Keratinocyte (primary cell): ENCODE results near the gene IL7R. TPM values are rescaled to one million over a fixed set of nuclear protein-coding genes. Genes with fewer than 3 reads are reported as not detected.

ENCODE experiments used
- DNase-seq: peaks from one replicate; pipeline ENCODE4 v3.0.0-alpha.2; 2011; ENCODE audit warnings: low read depth, missing footprints, low spot score
- FAIRE-seq: peaks from 2 replicates; lab custom pipeline; 2011; peaks lifted over from hg19 to GRCh38; lab: Jason Lieb, UNC
- H2AFZ ChIP-seq: 2 replicates; pipeline ENCODE4 v1.6.0; 2012; ENCODE audit warnings: low read length, control low read depth, inconsistent platforms; ENCODE audit not compliant: control insufficient read depth
- H3K27ac ChIP-seq: 2 replicates; pipeline ENCODE4 v1.5.1; 2011; ENCODE audit warnings: low read length; ENCODE audit not compliant: control insufficient read depth, insufficient read depth
- H3K27me3 ChIP-seq: 3 replicates; pipeline ENCODE4 v1.6.0; 2011; ENCODE audit warnings: low read length; ENCODE audit not compliant: control insufficient read depth, insufficient read depth; ENCODE audit errors: extremely low read depth
- H3K36me3 ChIP-seq, 2 experiments: 2 replicates in 1 of 2; 3 replicates in 1 of 2; pipeline ENCODE4 v1.5.1; 2011; ENCODE audit warnings: low read length in 2 of 2, mild to moderate bottlenecking in 1 of 2; ENCODE audit not compliant: control insufficient read depth in 2 of 2, insufficient read depth in 2 of 2; ENCODE audit errors: extremely low read depth in 1 of 2
- H3K4me1 ChIP-seq: 3 replicates; pipeline ENCODE4 v1.5.1; 2011; ENCODE audit warnings: low read length; ENCODE audit not compliant: control insufficient read depth, insufficient read depth; ENCODE audit errors: extremely low read depth
- H3K4me2 ChIP-seq: 3 replicates; pipeline ENCODE4 v1.6.0; 2011; ENCODE audit warnings: low read depth, low read length; ENCODE audit not compliant: control insufficient read depth, insufficient read depth; ENCODE audit errors: extremely low read depth
- H3K4me3 ChIP-seq, 3 experiments: fragments of 200-600 bp in 1 of 3; sonication (generic) in 1 of 3; 2 replicates in 2 of 3; 3 replicates in 1 of 3; pipeline ENCODE4 v1.5.1; 2011 to 2016; ENCODE audit warnings: low read length in 3 of 3, mild to moderate bottlenecking in 3 of 3, control low read depth in 2 of 3, inconsistent platforms in 1 of 3, low read depth in 1 of 3, mixed read lengths in 1 of 3, mixed run types in 1 of 3, moderate library complexity in 1 of 3; ENCODE audit not compliant: control insufficient read depth in 2 of 3, insufficient read depth in 2 of 3; ENCODE audit errors: extremely low read depth in 1 of 3
- H3K79me2 ChIP-seq: 2 replicates; pipeline ENCODE4 v1.6.0; 2012; ENCODE audit warnings: low read length; ENCODE audit not compliant: control insufficient read depth, insufficient read depth
- H3K9ac ChIP-seq: 3 replicates; pipeline ENCODE4 v1.6.0; 2011; ENCODE audit warnings: low read length; ENCODE audit not compliant: control insufficient read depth, insufficient read depth; ENCODE audit errors: extremely low read depth
- H3K9me1 ChIP-seq: 3 replicates; pipeline ENCODE4 v1.6.0; 2011; ENCODE audit warnings: low read length; ENCODE audit not compliant: control insufficient read depth, insufficient read depth; ENCODE audit errors: extremely low read depth
- H3K9me3 ChIP-seq: 2 replicates; pipeline ENCODE4 v1.5.1; 2012; ENCODE audit warnings: low read depth, low read length; ENCODE audit not compliant: control insufficient read depth
- H4K20me1 ChIP-seq: 3 replicates; pipeline ENCODE4 v1.6.0; 2011; ENCODE audit warnings: low read length; ENCODE audit not compliant: control insufficient read depth, insufficient read depth; ENCODE audit errors: extremely low read depth
- EZH2 ChIP-seq: IDR thresholded peaks from one replicate; pipeline ENCODE4 v1.6.1; 2012; ENCODE audit warnings: inconsistent platforms, mild to moderate bottlenecking, low read length, moderate library complexity
- dilution Hi-C: fragments of 300-500 bp; cut with MboI; formaldehyde crosslinking; loops from one replicate; pipeline ENCODE4 v1.7.0; 2020; ENCODE audit warnings: low sequenced_read_pairs; ENCODE audit not compliant: extremely low pct_ligation_motif_present
- polyA plus RNA-seq, 5 experiments: library from polyadenylated mRNA; depleted of rRNA in 3 of 5; stranded (reverse) in 3 of 5; stranded (forward) in 1 of 5; unstranded in 1 of 5; fragments of >200 nt; gene quantifications; 1 replicate in 1 of 5; 2 replicates in 3 of 5; 3 replicates in 1 of 5; pipeline versions ENCODE4 v1.2.1 to v1.2.3, GENCODE V29; 2011 to 2012; ENCODE audit warnings: missing spikeins in 2 of 5, low read depth in 1 of 5, low replicate concordance in 1 of 5
- TF ChIP-seq, protein P1 (sequence below), 3 experiments: IDR thresholded peaks in 1 of 3; conservative IDR thresholded peaks in 1 of 3; optimal IDR thresholded peaks in 1 of 3; 2 replicates in 2 of 3; 3 replicates in 1 of 3; pipeline versions ENCODE3 to v1.5.1; 2011; ENCODE audit warnings: low read length in 3 of 3, mild to moderate bottlenecking in 3 of 3, moderate library complexity in 2 of 3, control low read depth in 1 of 3, inconsistent platforms in 1 of 3; ENCODE audit not compliant: insufficient read depth in 2 of 3; ENCODE audit errors: extremely low read depth in 1 of 3

The IL7R gene
- polyA plus RNA-seq, 1 donor (not counting 4 experiments of a cell fraction or from before 2014, with no cell fraction given), result 4.7 TPM

DNA sequence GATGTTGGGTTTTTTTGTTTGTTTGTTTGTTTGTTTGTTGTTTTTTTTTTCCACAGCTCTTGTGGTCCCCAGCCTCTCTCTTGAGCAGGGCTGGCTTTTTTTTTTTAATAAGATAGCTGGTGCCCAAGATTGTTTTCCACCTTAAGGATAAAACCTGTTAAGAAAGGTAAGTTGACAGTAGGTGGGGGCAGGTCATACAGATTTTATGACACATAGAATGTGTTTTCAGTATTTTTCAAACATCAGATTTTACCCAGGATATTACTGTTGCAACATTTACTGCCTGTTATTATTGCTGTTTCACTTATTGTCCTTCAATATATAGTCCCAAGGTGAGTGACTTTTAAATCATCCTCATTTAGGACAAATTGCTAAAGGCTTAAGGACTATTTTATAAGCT, 3.9 kb upstream of the IL7R start:
- H4K20me1 ChIP-seq, result no peaks in the 10 kb centered on the region
- no peaks in the 10 kb centered on the region for H3K9me3 ChIP-seq
- no peaks in the 10 kb centered on the region for H3K36me3 ChIP-seq
- H3K9me1 ChIP-seq, result no peaks in the 10 kb centered on the region
- no peak for FAIRE-seq
- H3K4me2 ChIP-seq, result no peak overlapping the region
- TF ChIP-seq EZH2, result no peak
- TF ChIP-seq, protein P1, sequence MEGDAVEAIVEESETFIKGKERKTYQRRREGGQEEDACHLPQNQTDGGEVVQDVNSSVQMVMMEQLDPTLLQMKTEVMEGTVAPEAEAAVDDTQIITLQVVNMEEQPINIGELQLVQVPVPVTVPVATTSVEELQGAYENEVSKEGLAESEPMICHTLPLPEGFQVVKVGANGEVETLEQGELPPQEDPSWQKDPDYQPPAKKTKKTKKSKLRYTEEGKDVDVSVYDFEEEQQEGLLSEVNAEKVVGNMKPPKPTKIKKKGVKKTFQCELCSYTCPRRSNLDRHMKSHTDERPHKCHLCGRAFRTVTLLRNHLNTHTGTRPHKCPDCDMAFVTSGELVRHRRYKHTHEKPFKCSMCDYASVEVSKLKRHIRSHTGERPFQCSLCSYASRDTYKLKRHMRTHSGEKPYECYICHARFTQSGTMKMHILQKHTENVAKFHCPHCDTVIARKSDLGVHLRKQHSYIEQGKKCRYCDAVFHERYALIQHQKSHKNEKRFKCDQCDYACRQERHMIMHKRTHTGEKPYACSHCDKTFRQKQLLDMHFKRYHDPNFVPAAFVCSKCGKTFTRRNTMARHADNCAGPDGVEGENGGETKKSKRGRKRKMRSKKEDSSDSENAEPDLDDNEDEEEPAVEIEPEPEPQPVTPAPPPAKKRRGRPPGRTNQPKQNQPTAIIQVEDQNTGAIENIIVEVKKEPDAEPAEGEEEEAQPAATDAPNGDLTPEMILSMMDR (optimal IDR thresholded peaks at IDR 0.05 in 1 of 3, IDR thresholded peaks at IDR 0.05 in 1 of 3, conservative IDR thresholded peaks at IDR 0.05 in 1 of 3; ENCODE audit: extremely low read depth in 1 of 3, insufficient read depth in 2 of 3, low read length in 3 of 3), result no peak
- no peak overlapping the region for H3K27ac ChIP-seq
- DNase-seq, result no peak
- H3K4me1 ChIP-seq, result peaks cover 28% of the 10 kb centered on the region
- dilution Hi-C loops, result no loop called here
- H3K27me3 ChIP-seq, result no peaks in the 10 kb centered on the region
- H2AFZ ChIP-seq, result no peak overlapping the region
- no peaks in the 10 kb centered on the region for H3K79me2 ChIP-seq
- no peak overlapping the region for H3K4me3 ChIP-seq
- H3K9ac ChIP-seq, result no peak overlapping the region

DNA sequence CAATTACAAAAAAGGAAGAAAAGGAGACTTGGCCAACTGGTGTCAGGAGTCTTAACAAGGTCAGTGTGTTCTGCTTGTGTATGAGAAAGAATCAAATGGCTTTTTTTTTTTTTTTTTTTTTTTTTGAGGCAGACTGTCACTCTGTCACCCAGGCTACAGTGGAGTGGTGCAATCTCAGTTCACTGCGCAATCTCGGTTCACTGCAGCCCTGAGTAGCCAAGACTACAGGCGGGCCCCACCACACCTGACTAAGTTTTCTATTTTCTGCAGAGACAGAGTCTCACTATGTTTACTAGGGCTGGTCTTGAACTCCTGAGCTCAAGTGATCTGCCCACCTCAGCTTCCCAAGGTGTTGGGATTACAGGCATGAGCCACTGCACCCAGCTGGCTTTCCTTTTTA, 3.1 kb upstream of the IL7R start:
- dilution Hi-C loops, result no loop called here
- Histone ChIP-seq H3K36me3 (no peaks in the 10 kb centered on the region), H3K4me2 (no peak overlapping the region), H4K20me1 (no peaks in the 10 kb centered on the region), H3K27ac (no peak overlapping the region), H3K27me3 (no peaks in the 10 kb centered on the region), H2AFZ (no peak overlapping the region), H3K4me1 (peaks cover 33% of the 10 kb centered on the region), H3K9me3 (no peaks in the 10 kb centered on the region), H3K79me2 (no peaks in the 10 kb centered on the region), H3K9ac (no peak overlapping the region), H3K4me3 (no peak overlapping the region), H3K9me1 (no peaks in the 10 kb centered on the region)
- no peak for FAIRE-seq
- no peak for TF ChIP-seq EZH2
- TF ChIP-seq, protein P1 (optimal IDR thresholded peaks at IDR 0.05 in 1 of 3, IDR thresholded peaks at IDR 0.05 in 1 of 3, conservative IDR thresholded peaks at IDR 0.05 in 1 of 3; ENCODE audit: extremely low read depth in 1 of 3, insufficient read depth in 2 of 3, low read length in 3 of 3), result no peak
- DNase-seq, result no peak
